H1 (cell line): Measurements from ENCODE around the gene RGMB. TPM values are rescaled to one million over a fixed set of nuclear protein-coding genes. Genes with fewer than 3 reads are reported as not detected.

Experiments used
- CTCF ChIA-PET: fragments of 300-600 bp; sonication (Branson Sonifier 250); formaldehyde crosslinking; loops from one replicate; lab custom pipeline; 2021; ENCODE audit not compliant: partially characterized antibody; lab: Charles Lee
- POLR2A ChIA-PET: fragments of 300-600 bp; sonication (Branson Sonifier 250); formaldehyde crosslinking; loops from one replicate; lab custom pipeline; 2021; ENCODE audit warnings: inconsistent platforms; ENCODE audit not compliant: partially characterized antibody; lab: Charles Lee
- DNase-seq, 2 experiments: peaks; one replicate each; pipeline versions ENCODE4 v3.0.0 to v3.0.0-alpha.2; 2010 to 2022; ENCODE audit warnings: low spot score in 2 of 2, low read depth in 1 of 2, mixed read lengths in 1 of 2
- FAIRE-seq: peaks from 2 replicates; lab custom pipeline; 2011; peaks lifted over from hg19 to GRCh38; lab: Jason Lieb, UNC
- H2AFZ ChIP-seq: 2 replicates; pipeline ENCODE4 v1.8.1; 2012; ENCODE audit warnings: low read length, inconsistent platforms
- H2AK5ac ChIP-seq: 2 replicates; pipeline ENCODE4 v1.6.1; 2013; ENCODE audit warnings: low read depth, low read length
- H2BK120ac ChIP-seq: replicated peaks from 2 replicates; pipeline ENCODE3; 2013; ENCODE audit warnings: low read depth, low read length, inconsistent platforms
- H2BK12ac ChIP-seq: 2 replicates; pipeline ENCODE4 v1.6.1; 2013; ENCODE audit warnings: low read depth, low read length
- H2BK15ac ChIP-seq: 2 replicates; pipeline ENCODE4 v1.6.1; 2013; ENCODE audit warnings: low read length
- H2BK20ac ChIP-seq: 2 replicates; pipeline ENCODE4 v1.6.1; 2013; ENCODE audit warnings: low read length
- H2BK5ac ChIP-seq: 2 replicates; pipeline ENCODE4 v1.6.1; 2013; ENCODE audit warnings: low read depth, low read length
- H3K14ac ChIP-seq: 2 replicates; pipeline ENCODE4 v1.6.1; 2013; ENCODE audit warnings: inconsistent platforms; ENCODE audit not compliant: insufficient read length
- H3K18ac ChIP-seq: 2 replicates; pipeline ENCODE4 v1.6.1; 2013; ENCODE audit warnings: low read length; ENCODE audit errors: extremely low read depth
- H3K23ac ChIP-seq: 2 replicates; pipeline ENCODE4 v1.6.1; 2013; ENCODE audit warnings: inconsistent platforms; ENCODE audit not compliant: insufficient read length
- H3K23me2 ChIP-seq: 2 replicates; pipeline ENCODE4 v1.6.1; 2013; ENCODE audit warnings: low read depth, low read length
- H3K27ac ChIP-seq: 2 replicates; pipeline ENCODE4 v1.6.1; 2011; ENCODE audit warnings: low read depth, low read length, inconsistent platforms
- H3K27me3 ChIP-seq, 4 experiments: replicated peaks in 1 of 4; 1 replicate in 1 of 4; 2 replicates in 3 of 4; pipeline versions ENCODE4 v1.6.1 to v1.8.1; 2011 to 2013; ENCODE audit warnings: low read length in 3 of 4, mild to moderate bottlenecking in 3 of 4, inconsistent platforms in 2 of 4, mixed read lengths in 2 of 4, moderate library complexity in 1 of 4; ENCODE audit not compliant: control insufficient read depth in 3 of 4, insufficient read depth in 3 of 4; ENCODE audit errors: extremely low read depth in 1 of 4
- H3K36me3 ChIP-seq, 4 experiments: 2 replicates each; pipeline versions ENCODE4 v1.6.1 to v1.8.1; 2011 to 2013; ENCODE audit warnings: mild to moderate bottlenecking in 4 of 4, low read length in 3 of 4, moderate library complexity in 2 of 4, control low read depth in 1 of 4, inconsistent platforms in 1 of 4; ENCODE audit not compliant: insufficient read depth in 4 of 4, control insufficient read depth in 2 of 4
- H3K4ac ChIP-seq: replicated peaks from 2 replicates; pipeline ENCODE3; 2013; ENCODE audit warnings: low read length, low read depth, mixed read lengths, inconsistent platforms; ENCODE audit not compliant: insufficient read length
- H3K4me1 ChIP-seq, 4 experiments: replicated peaks in 1 of 4; 1 replicate in 1 of 4; 2 replicates in 3 of 4; pipeline versions ENCODE4 v1.6.1 to v1.8.1; 2011 to 2013; ENCODE audit warnings: low read length in 3 of 4, inconsistent platforms in 2 of 4, mixed read lengths in 1 of 4; ENCODE audit not compliant: insufficient read depth in 4 of 4, control insufficient read depth in 3 of 4
- H3K4me2 ChIP-seq, 2 experiments: 2 replicates each; pipeline versions ENCODE4 v1.6.1 to v1.8.1; 2011 to 2013; ENCODE audit warnings: low read depth in 2 of 2, low read length in 2 of 2, control low read depth in 1 of 2, inconsistent platforms in 1 of 2, mild to moderate bottlenecking in 1 of 2; ENCODE audit not compliant: insufficient read depth in 1 of 2
- H3K4me3 ChIP-seq, 4 experiments: fragments of 200-600, 300-600 bp in 1 of 4; sonication (generic), shearing (Covaris generic), sonication (Bioruptor Twin) in 1 of 4; 2 replicates each; pipeline versions ENCODE4 v1.5.1 to v1.8.1; 2011 to 2016; ENCODE audit warnings: low read length in 4 of 4, low read depth in 3 of 4, control low read depth in 2 of 4, inconsistent platforms in 2 of 4, mild to moderate bottlenecking in 2 of 4, mixed read lengths in 1 of 4, moderate library complexity in 1 of 4; ENCODE audit not compliant: insufficient read depth in 2 of 4; ENCODE audit errors: extremely low read depth in 1 of 4
- H3K56ac ChIP-seq: replicated peaks from 2 replicates; pipeline ENCODE3; 2013; ENCODE audit warnings: low read depth, mild to moderate bottlenecking, mixed read lengths, low read length, inconsistent platforms; ENCODE audit not compliant: insufficient read length
- H3K79me1 ChIP-seq: 2 replicates; pipeline ENCODE4 v1.6.1; 2013; ENCODE audit warnings: low read depth, low read length, control low read depth
- H3K79me2 ChIP-seq, 2 experiments: 2 replicates each; pipeline versions ENCODE4 v1.6.1 to v1.8.1; 2012 to 2013; ENCODE audit warnings: low read length in 2 of 2, mild to moderate bottlenecking in 2 of 2, inconsistent platforms in 1 of 2; ENCODE audit not compliant: insufficient read depth in 2 of 2, control insufficient read depth in 1 of 2
- H3K9ac ChIP-seq, 4 experiments: replicated peaks in 1 of 4; 1 replicate in 1 of 4; 2 replicates in 3 of 4; pipeline versions ENCODE4 v1.6.1 to v1.8.1; 2011 to 2013; ENCODE audit warnings: low read depth in 3 of 4, low read length in 3 of 4, control low read depth in 2 of 4, mild to moderate bottlenecking in 2 of 4, moderate library complexity in 2 of 4, inconsistent platforms in 1 of 4; ENCODE audit errors: extremely low read depth in 1 of 4
- H3K9me3 ChIP-seq, 2 experiments: 2 replicates each; pipeline versions ENCODE4 v1.6.1 to v1.8.1; 2012 to 2013; ENCODE audit warnings: mild to moderate bottlenecking in 2 of 2, moderate library complexity in 2 of 2, control low read depth in 1 of 2, inconsistent platforms in 1 of 2, low read depth in 1 of 2, low read length in 1 of 2, mixed read lengths in 1 of 2; ENCODE audit not compliant: insufficient read depth in 2 of 2
- H4K20me1 ChIP-seq, 2 experiments: replicated peaks in 1 of 2; 2 replicates each; pipeline versions ENCODE3 to v1.8.1; 2011 to 2013; ENCODE audit warnings: inconsistent platforms in 2 of 2, low read length in 2 of 2, mild to moderate bottlenecking in 1 of 2; ENCODE audit not compliant: insufficient read depth in 2 of 2, control insufficient read depth in 1 of 2
- H4K5ac ChIP-seq: 2 replicates; pipeline ENCODE4 v1.6.1; 2013; ENCODE audit warnings: low read length, low read depth, mixed read lengths, inconsistent platforms; ENCODE audit not compliant: insufficient read length
- H4K8ac ChIP-seq: 2 replicates; pipeline ENCODE4 v1.8.0; 2013; ENCODE audit warnings: mild to moderate bottlenecking, moderate library complexity, low read length, inconsistent platforms; ENCODE audit not compliant: insufficient read depth; ENCODE audit errors: extremely low read depth
- H4K91ac ChIP-seq: replicated peaks from 2 replicates; pipeline ENCODE3; 2013; ENCODE audit warnings: low read length, mixed read lengths, inconsistent platforms; ENCODE audit not compliant: insufficient read length
- BCL11A ChIP-seq, 2 experiments: IDR thresholded peaks; one replicate each; pipeline ENCODE4 v1.6.1; 2011; ENCODE audit warnings: low read depth in 2 of 2, low read length in 2 of 2, mild to moderate bottlenecking in 2 of 2
- CBX8 ChIP-seq: fragments of 300-800, 300-1000 bp; sonication (generic); IDR thresholded peaks from 2 replicates; pipeline ENCODE4 v1.7.1; 2016; ENCODE audit warnings: low read depth, low read length, borderline replicate concordance
- EGR1 ChIP-seq: IDR thresholded peaks from 2 replicates; pipeline ENCODE4 v1.6.1; 2011; ENCODE audit warnings: low read depth, low read length, borderline replicate concordance
- RFX5 ChIP-seq: IDR thresholded peaks from 2 replicates; pipeline ENCODE4 v1.6.1; 2011; ENCODE audit warnings: low read depth, low read length, improper control_type of control experiment, borderline replicate concordance
- SUZ12 ChIP-seq: fragments of 200-600 bp; sonication (generic); IDR thresholded peaks from 2 replicates; pipeline ENCODE4 v1.6.1; 2012; ENCODE audit warnings: mild to moderate bottlenecking, inconsistent platforms, low read length, moderate library complexity, mixed read lengths
- USF2 ChIP-seq: IDR thresholded peaks from 2 replicates; pipeline ENCODE4 v1.6.1; 2011; ENCODE audit warnings: low read length, improper control_type of control experiment
- YY1 ChIP-seq: IDR thresholded peaks from 2 replicates; pipeline ENCODE4 v1.6.1; 2011; ENCODE audit warnings: low read depth, mild to moderate bottlenecking, low read length
- WGBS, 2 experiments: shearing (Covaris generic) in 1 of 2; methylation state at CpG; one replicate each; pipeline versions ENCODE4 v1.1.6 to v1.1.7; 2013 to 2015; ENCODE audit warnings: low lambda C conversion rate in 2 of 2, mixed read lengths in 2 of 2, inconsistent platforms in 1 of 2, low coverage in 1 of 2, missing lambda C conversion rate in 1 of 2; ENCODE audit not compliant: insufficient replicate concordance in 2 of 2, insufficient coverage in 1 of 2, insufficient read length in 1 of 2; ENCODE audit errors: extremely low coverage in 1 of 2, missing lambda C conversion rate in 1 of 2; 5-methylcytosine and 5-hydroxymethylcytosine counted together
- polyA plus RNA-seq, 7 experiments: library from polyadenylated mRNA; depleted of rRNA in 3 of 7; stranded (reverse) in 5 of 7; unstranded in 2 of 7; fragments of >200 nt in 5 of 7; fragments of 200-250 nt in 2 of 7; gene quantifications; 1 replicate in 5 of 7; 2 replicates in 1 of 7; 4 replicates in 1 of 7; pipeline versions ENCODE4 v1.2.1 to v1.2.3, GENCODE V29; 2011 to 2013; ENCODE audit warnings: missing spikeins in 2 of 7, mixed read lengths in 2 of 7
- total RNA-seq: library from RNA; stranded (reverse); fragmentation: NEBNext Ultra II Directional; extraction: Animal tissue kit (Norgen Biotek cat#: 25700); gene quantifications from 2 replicates; pipeline ENCODE4 v1.2.1, GENCODE V29; 2021

Gene RGMB
- total and polyA plus RNA-seq, 2 of the 8 experiments (the other 6 are each of a cell fraction or from before 2014, with no cell fraction given), result 11.7 to 27.0 TPM

GRCh38 chr5:98810206-98810605 lies 36.7 kb downstream of the RGMB start:
- Histone ChIP-seq H3K79me2 (no peaks in the 10 kb centered on the region), H2BK12ac (no peak overlapping the region), H2BK120ac (no peak overlapping the region), H3K36me3 (no peaks in the 10 kb centered on the region), H3K4me3 (no peak overlapping the region), H4K5ac (no peak overlapping the region), H3K4me1 (no peaks in the 10 kb centered on the region), H4K8ac (no peak overlapping the region), H3K27me3 (no peaks in the 10 kb centered on the region), H3K23me2 (no peaks in the 10 kb centered on the region; the same call in 1 of the 2 replicates), H3K18ac (no peak overlapping the region), H3K4me2 (no peak overlapping the region), H4K20me1 (no peaks in the 10 kb centered on the region), H3K4ac (no peak overlapping the region), H3K27ac (no peak overlapping the region), H2BK15ac (no peak overlapping the region), H4K91ac (no peak overlapping the region), H3K79me1 (no peaks in the 10 kb centered on the region), H3K23ac (no peak overlapping the region), H2AFZ (no peak overlapping the region), H3K9ac (no peak overlapping the region), H2AK5ac (no peak overlapping the region), H3K14ac (no peak overlapping the region), H2BK5ac (no peak overlapping the region), H3K9me3 (peaks cover 0 to 9% of the 10 kb centered on the region in 2 experiments; a peak in 1 of 4 replicates), H3K56ac (no peak overlapping the region), H2BK20ac (no peak overlapping the region)
- TF ChIP-seq BCL11A (IDR thresholded peaks at IDR 0.05; ENCODE audit: low read depth in 2 of 2, low read length in 2 of 2) (no peak), YY1 (no peak), EGR1 (no peak), RFX5 (no peak), CBX8 (no peak), SUZ12 (no peak), USF2 (no peak)
- no peak for FAIRE-seq
- ChIA-PET CTCF (interaction anchor here (0.7 to 1.2 kb wide), 4 partner anchors 15 to 267 kb away, joined by 3 to 6 read pairs (median 4); no protein-coding TSS in a partner anchor), POLR2A (no interaction called here)
- 87% methylated on average over 2 of the region's 2 CpGs; no CpG with 5 or more reads in 1 of the 2 experiments for WGBS, 2 experiments
- no peak for DNase-seq
